GM20000 (cell line): ENCODE measurements around the gene CENPU.
"Not testable (repeated sequence)": the region's sequence is repeated elsewhere in the genome, so short reads cannot be mapped to it uniquely, and the experiment has no call there.

Experiments
- DNase-seq: peaks from one replicate; pipeline ENCODE4 v3.0.0; 2012; ENCODE audit warnings: low spot score
- CTCF ChIP-seq: IDR thresholded peaks from 2 replicates; pipeline ENCODE4 v1.5.1; 2012; ENCODE audit warnings: mild to moderate bottlenecking, control low read depth; ENCODE audit errors: extremely low read depth, missing control alignments

Gene CENPU

GRCh38 chr4:184666670-184667069, 67.2 kb downstream of the CENPU start:
- TF ChIP-seq CTCF: no peak
- DNase-seq: no peak

DNA sequence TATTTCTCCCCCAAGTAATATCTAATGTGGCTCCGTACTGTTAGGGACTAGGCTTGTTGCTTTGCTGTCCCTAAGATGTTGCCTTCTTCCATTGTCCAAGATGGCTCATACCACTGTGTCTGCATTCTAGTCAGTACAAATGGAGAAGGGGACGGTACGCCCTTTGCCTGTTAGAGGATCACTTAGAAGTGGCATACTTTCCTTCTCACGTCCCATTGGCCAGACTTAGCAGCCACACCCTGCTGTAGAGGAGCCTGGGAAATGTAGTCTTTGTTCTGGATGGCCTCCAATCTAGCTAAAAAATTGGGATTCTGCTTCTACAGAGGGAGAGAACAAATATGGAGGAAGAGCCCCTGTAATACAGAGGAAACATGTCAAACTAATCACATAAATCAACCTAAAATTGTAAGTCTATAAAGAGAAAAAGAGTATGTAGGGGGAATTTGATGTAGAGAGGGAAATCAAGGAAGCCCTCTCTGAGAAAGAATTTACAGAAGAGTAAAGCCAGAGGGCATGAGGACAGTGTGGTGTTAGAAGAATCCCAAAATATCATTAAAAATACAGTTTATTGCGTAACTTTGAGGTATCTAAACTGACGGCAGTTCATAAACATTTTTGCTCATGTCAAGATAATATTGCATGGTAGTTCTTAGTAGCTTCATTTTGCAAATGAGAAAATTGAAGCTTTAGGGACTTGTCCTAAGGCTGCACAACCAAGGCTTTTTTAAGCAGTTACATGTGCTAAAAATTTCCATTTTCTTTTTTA, 69.3 kb downstream of the CENPU start:
- TF ChIP-seq CTCF: no peak
- no peak for DNase-seq

DNA sequence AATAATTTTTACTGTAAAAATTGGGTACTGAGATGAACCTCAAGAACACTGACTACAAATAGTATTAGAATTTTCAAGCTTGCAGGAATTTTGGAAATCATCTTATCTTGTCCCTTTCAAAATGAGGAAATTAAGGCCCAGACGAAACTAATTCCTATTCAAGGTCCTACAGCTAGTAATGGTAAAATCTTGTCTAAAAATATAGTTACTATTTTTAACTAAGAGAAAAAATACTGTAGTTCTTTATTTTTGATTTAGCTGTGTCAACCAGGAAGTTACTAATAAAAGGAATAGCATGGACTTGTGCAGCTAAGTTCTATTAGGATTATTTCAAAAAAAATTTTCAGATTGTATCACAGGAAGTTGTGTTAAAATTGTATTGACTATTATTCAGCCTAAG, 71.7 kb downstream of the CENPU start:
- no peak for DNase-seq
- TF ChIP-seq CTCF: no peak

DNA sequence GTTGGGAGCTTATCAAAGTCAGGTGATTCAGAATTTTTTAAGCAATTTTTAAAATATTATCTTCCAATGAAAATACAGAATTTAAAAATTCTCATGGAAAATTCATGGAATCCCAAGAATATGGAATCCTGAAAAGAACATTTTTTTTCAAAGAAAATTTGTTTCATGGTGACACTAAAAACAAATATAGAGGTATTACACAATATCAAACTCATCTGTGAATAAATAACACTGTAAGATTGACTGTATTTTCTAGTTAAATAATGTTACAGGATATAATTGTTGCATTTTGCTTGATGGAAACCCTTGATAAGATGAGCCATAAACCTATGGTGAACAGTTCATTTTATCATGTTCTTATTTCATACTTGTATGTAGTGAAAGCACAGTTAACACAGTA, 72.9 kb downstream of the CENPU start:
- no peak for DNase-seq
- TF ChIP-seq CTCF: no peak

DNA sequence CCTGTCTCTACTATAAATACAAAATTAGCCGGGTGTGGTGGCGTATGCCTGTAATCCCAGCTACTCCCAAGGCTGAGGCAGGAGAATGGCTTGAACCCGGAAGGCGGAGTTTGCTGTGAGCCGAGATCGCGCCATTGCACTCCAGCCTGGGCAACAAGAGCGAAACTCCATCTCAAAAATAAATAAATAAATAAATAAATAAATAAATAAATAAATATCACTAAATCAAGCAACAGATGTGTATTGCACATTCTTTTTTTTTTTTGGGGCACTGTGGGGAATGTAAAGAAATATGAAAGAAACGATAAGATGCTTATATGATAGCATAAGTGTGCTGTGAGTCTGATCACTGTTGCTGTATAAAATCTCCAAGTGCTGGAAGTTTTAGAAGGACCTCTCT, 76.1 kb downstream of the CENPU start:
- DNase-seq: not testable (repeated sequence)

DNA sequence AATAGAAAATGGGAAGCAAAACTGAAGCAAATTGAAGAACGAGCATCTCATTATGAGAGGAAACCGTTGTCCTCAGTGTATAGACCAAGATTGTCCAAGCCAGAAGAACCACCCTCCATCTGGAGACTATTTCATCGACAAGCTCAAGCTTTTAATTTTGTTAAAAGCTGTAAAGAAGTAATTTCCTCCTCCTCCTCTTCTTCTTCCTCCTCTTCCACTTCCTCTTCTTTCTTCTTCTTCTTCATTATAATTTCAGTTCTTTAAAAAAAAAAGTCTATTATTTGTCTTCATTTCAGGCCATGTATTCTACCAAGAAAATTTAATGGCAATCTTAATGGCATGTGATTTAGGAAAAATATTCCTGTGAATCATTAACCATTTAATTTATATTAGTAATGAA, 76.8 kb downstream of the CENPU start:
- no peak for DNase-seq
- no peak for TF ChIP-seq CTCF

DNA sequence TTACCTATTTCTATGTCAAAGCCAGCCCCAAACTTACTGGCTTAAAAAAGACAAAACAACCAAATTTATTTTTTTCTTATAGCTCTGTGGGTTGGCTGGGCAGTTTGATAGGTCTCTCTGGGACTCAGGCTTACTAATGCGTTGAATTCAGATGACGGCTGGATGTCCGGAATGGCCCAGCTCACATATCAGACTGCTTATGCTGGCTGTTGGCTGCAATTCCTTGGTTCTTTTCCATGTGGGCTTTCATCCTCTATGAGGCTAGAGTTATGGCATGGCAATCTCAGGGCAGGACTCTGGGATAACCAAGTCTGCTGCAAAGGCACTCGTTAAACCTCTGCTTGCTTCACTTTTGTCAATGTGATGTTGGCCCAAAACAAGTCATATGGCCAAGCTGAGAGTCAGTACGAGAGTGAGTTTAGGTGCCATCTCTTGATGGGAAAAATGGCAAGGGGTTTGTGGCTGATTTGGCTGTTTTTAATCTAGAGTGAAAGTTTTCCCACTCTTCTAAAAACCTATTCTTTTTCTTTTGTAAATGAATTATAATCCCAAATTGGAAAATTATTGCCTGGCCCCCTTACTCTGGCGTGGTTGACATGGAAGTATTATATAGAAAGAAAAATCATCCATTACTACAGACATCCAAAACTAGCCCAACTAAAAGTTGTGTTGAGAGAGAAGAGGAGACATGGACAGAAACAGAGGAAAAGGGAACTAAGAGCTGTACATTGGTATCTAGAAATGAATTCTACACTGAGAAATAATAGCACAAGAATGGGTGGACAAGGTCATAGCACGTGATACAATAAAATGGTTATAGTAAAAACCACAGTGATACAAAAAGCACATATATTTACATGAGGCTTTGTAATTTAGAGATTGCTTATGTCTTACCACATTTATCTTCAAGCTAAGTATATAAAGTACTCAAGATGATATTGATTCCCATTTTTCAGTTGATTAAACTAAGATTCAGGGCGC, 77.7 kb downstream of the CENPU start:
- DNase-seq: no peak
- no peak for TF ChIP-seq CTCF
